ENCODE data around the gene GUCA2B.

Gene GUCA2B

DNA sequence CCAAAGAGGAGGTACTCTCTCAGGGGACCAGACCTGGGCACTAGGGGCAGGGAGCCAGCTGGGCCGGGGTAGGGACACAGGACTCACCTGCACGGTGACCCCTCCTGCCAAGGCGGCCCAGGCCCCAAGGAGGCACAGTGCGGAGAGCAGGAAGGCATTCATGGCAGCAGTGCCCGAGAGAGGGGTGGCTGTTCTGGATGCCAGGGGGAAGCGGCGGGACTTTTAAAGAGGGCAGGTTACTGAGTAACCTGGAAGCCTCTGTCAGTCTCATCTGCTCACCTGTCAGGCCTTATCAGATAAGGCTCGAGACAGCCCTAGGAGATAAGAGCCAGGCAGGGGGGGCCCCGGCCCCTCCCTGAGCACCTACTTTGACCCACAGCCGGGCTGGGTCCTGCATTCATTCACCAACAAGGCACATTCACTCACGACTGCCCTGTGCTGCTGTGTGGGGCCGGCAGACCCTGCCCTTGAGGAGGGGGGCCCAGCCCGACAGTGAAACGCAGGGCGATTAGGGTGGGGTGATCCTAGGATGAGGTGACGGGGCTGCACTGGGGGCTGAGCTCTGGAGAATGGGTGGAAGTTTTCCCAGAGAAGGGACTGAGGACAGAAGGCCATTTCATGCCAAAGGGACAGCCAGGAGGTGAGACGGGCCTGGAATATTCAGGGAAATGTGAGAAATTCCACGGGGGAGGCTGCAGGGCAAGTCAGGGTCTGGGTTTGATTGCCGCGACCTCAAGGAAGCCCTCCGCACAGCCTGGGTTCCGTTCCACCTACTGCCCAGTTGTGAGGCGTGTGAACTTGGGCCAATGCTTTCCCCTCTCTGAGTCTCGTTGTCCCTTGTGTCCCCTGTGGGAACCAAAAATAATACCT, 11.6 kb downstream of the GUCA2B start, which contains the start of gene GUCA2A:
GUCA2A (minus strand) TSS at position 195 of the 870 bp plus-strand sequence; CDS start at position 162, 33 bp downstream.
- Mint-ChIP-seq H3K9me3 (peaks cover 12% of the 10 kb centered on the region), H3K27ac (peak within 1 kb of the TSS in 1 of 3 experiments; percentile 8), H3K4me1 (peaks cover 19% of the 10 kb centered on the region), H3K36me3 (ENCODE audit: low read depth) (no peaks in the 10 kb centered on the region), H3K27me3 (ENCODE audit: low read depth) (peaks cover 12% of the 10 kb centered on the region), H3K4me3 (no peak within 1 kb of the TSS)
- TF ChIP-seq, protein P1, sequence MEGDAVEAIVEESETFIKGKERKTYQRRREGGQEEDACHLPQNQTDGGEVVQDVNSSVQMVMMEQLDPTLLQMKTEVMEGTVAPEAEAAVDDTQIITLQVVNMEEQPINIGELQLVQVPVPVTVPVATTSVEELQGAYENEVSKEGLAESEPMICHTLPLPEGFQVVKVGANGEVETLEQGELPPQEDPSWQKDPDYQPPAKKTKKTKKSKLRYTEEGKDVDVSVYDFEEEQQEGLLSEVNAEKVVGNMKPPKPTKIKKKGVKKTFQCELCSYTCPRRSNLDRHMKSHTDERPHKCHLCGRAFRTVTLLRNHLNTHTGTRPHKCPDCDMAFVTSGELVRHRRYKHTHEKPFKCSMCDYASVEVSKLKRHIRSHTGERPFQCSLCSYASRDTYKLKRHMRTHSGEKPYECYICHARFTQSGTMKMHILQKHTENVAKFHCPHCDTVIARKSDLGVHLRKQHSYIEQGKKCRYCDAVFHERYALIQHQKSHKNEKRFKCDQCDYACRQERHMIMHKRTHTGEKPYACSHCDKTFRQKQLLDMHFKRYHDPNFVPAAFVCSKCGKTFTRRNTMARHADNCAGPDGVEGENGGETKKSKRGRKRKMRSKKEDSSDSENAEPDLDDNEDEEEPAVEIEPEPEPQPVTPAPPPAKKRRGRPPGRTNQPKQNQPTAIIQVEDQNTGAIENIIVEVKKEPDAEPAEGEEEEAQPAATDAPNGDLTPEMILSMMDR (IDR thresholded peaks at IDR 0.05; ENCODE audit: unreplicated experiment in 3 of 3), result no peak

DNA sequence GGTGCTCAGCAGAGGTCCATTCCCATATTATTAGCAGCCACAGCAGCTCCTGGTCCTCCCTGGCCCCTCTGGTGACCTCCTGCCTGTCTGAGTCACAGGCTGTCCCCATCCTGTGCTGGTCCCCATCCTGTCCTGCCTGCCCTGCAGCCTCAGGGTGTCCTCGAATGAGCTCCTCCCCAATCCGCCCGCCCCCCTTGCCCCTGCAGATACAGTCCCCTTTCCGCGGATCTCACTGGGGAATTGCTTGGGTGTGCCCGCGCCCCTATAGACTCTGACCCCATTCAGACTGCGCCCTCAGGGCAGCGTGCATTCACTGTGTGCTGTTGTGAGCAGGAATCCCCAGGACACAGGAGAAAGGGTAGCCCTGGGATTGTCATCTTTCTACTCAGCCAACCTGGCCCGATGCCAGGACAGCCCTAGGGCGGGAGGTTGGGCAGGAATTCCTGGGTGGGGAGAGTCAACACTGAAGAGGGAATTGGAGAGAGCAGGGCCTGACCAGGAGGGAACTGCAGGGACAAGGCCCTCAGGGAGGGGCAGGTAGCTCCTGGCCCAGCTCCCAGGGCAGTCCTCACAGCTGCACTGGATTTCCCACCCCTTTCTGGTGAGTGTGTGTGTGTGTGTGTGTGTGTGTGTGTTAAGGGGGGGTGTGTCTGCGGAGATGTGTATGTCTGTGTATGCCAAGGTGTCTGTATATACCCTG, 12.5 kb downstream of the GUCA2B start:
- TF ChIP-seq, protein P1 (IDR thresholded peaks at IDR 0.05; ENCODE audit: unreplicated experiment in 3 of 3), result no peak
- Mint-ChIP-seq H3K9me3 (peaks cover 10% of the 10 kb centered on the region), H3K27ac (peak overlapping the region in 2 of 3 experiments; percentile 8 to 10), H3K4me3 (no peak overlapping the region), H3K4me1 (peaks cover 19% of the 10 kb centered on the region), H3K27me3 (ENCODE audit: low read depth) (peaks cover 12% of the 10 kb centered on the region), H3K36me3 (ENCODE audit: low read depth) (no peaks in the 10 kb centered on the region)

DNA sequence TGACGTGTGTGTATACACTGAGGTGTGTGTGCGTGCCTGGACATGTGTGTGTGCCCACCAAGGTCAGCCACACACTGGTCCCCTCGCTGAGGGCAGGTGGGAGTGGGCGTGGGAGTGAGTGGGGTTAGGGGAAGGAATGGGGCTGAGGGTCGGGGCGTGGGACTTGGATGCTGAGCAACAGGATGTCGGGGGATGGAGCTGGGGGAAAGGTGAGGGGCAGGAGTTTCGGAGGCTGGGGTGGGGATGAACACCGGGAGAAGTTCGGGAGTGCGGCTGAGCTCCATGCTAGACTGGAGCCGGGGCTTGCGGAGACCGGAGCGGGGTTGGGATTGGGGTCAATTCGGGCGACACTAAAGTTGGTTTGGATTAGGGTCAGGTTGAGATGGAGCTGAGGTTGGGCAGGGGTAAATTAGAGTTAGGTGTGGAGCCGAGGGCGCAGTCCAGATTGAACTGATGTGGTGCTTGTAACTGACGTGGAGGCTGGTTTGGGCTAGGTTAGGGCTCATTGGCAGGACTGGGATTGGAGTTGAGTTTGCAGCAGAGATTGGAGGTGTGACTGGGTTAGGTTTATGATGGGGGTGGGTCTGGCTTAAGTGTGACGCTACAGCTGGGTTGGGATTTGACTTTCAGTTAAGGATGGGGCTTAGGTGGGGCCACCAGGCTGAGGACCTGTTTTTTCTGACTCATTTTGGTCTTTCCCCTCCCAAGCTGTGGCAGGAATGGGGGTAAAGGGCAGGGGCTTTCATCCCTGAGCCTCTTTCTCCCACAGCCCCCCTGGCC, 14.6 kb downstream of the GUCA2B start:
- Mint-ChIP-seq H3K36me3 (ENCODE audit: low read depth) (no peaks in the 10 kb centered on the region), H3K9me3 (no peaks in the 10 kb centered on the region), H3K27me3 (ENCODE audit: low read depth) (peaks cover 11% of the 10 kb centered on the region), H3K4me3 (no peak overlapping the region), H3K4me1 (peaks cover 34% of the 10 kb centered on the region), H3K27ac (no peak overlapping the region)
- TF ChIP-seq, protein P1 (IDR thresholded peaks at IDR 0.05; ENCODE audit: unreplicated experiment in 3 of 3), result no peak

DNA sequence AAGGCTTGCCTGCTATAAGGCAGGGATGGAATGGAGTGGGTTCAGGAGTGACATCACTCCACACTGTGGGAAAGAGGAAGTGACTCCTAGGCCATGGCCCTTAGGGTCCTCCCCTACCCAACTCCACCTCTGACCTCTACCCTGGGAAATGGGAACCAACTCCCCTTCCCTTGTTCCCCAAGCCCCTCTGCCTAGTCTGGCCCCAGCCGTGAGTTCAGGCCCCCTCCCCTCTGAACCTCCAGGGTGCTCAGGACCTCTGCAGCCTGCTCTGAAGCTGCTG, 15.1 kb downstream of the GUCA2B start:
- no peaks in the 10 kb centered on the region for H3K9me3 Mint-ChIP-seq
- TF ChIP-seq, protein P1 (IDR thresholded peaks at IDR 0.05; ENCODE audit: unreplicated experiment in 3 of 3), result no peak
- H3K4me3 Mint-ChIP-seq, result no peak overlapping the region
- H3K27me3 Mint-ChIP-seq (ENCODE audit: low read depth), result peaks cover 6% of the 10 kb centered on the region
- peaks cover 35% of the 10 kb centered on the region for H3K4me1 Mint-ChIP-seq
- H3K27ac Mint-ChIP-seq, result no peak overlapping the region
- H3K36me3 Mint-ChIP-seq (ENCODE audit: low read depth), result no peaks in the 10 kb centered on the region

DNA sequence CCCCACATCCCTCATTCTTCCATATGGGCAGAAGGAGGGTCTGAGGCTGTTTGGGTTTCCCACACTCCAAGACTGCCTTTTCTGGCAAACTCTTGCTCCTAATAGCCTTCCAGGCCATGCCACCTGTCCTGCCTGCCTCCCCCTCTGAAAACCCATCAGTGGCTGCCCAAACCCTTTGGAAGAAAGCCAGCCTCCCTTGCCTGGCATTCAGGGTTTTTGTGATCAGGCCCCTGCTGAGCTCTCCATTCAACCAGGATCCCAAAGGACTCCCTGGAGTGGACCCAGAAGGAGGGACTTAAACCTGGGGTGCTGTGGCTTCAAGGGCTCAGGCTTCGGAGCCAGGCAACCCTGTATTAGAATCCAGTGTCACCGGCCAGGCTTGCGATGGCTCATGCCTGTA, 15.6 kb downstream of the GUCA2B start:
- no peaks in the 10 kb centered on the region for H3K9me3 Mint-ChIP-seq
- H3K4me1 Mint-ChIP-seq, result peaks cover 39% of the 10 kb centered on the region
- H3K4me3 Mint-ChIP-seq, result no peak overlapping the region
- H3K36me3 Mint-ChIP-seq (ENCODE audit: low read depth), result no peaks in the 10 kb centered on the region
- TF ChIP-seq, protein P1 (IDR thresholded peaks at IDR 0.05; ENCODE audit: unreplicated experiment in 3 of 3), result no peak
- no peak overlapping the region for H3K27ac Mint-ChIP-seq
- peaks cover 4% of the 10 kb centered on the region for H3K27me3 Mint-ChIP-seq (ENCODE audit: low read depth)

Data from nephron (organoid).